ENCODE measurements around the gene MINK1.

The MINK1 gene

GRCh38 chr17:4945176-4945943 is 112.2 kb downstream of the MINK1 start (continued):
- TF ChIP-seq, protein P1, sequence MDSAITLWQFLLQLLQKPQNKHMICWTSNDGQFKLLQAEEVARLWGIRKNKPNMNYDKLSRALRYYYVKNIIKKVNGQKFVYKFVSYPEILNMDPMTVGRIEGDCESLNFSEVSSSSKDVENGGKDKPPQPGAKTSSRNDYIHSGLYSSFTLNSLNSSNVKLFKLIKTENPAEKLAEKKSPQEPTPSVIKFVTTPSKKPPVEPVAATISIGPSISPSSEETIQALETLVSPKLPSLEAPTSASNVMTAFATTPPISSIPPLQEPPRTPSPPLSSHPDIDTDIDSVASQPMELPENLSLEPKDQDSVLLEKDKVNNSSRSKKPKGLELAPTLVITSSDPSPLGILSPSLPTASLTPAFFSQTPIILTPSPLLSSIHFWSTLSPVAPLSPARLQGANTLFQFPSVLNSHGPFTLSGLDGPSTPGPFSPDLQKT (IDR thresholded peaks at IDR 0.05; ENCODE audit: borderline replicate concordance, low read depth, low read length), result no peak
- TF ChIP-seq ZNF2 (tag by site-specific recombination; IDR thresholded peaks at IDR 0.05) (no peak), PRDM2 (tag by site-specific recombination; IDR thresholded peaks at IDR 0.05; ENCODE audit: borderline replicate concordance) (no peak), ZNF830 (tag by site-specific recombination; IDR thresholded peaks at IDR 0.05; ENCODE audit: low read depth) (no peak), KLF17 (tag by site-specific recombination; IDR thresholded peaks at IDR 0.05) (peak; percentile 69), ZNF354C (tag by site-specific recombination; IDR thresholded peaks at IDR 0.05; ENCODE audit: borderline replicate concordance, low read depth) (no peak), KLF9 (tag by site-specific recombination; IDR thresholded peaks at IDR 0.05; ENCODE audit: low read depth) (peak; percentile 88), KLF10 (tag by site-specific recombination; IDR thresholded peaks at IDR 0.05) (peak; percentile 89), ZNF629 (tag by site-specific recombination; IDR thresholded peaks at IDR 0.05) (peak; percentile 79), WT1 (tag by site-specific recombination; IDR thresholded peaks at IDR 0.05) (no peak), IKZF3 (tag by site-specific recombination; IDR thresholded peaks at IDR 0.05) (0 out of 2 replicates have a peak, but pooled peaks have one; percentile 6), ZNF658 (tag by site-specific recombination; IDR thresholded peaks at IDR 0.05) (no peak), ZNF155 (tag by site-specific recombination; IDR thresholded peaks at IDR 0.05) (no peak), MYNN (tag by site-specific recombination; IDR thresholded peaks at IDR 0.05; ENCODE audit: borderline replicate concordance) (no peak), ZSCAN30 (tag by site-specific recombination; IDR thresholded peaks at IDR 0.05) (no peak), ZNF510 (tag by site-specific recombination; IDR thresholded peaks at IDR 0.05; ENCODE audit: insufficient replicate concordance) (no peak), ZNF248 (tag by site-specific recombination; IDR thresholded peaks at IDR 0.05) (no peak), ZNF692 (tag by site-specific recombination; IDR thresholded peaks at IDR 0.05) (peak; percentile 33; the same call in 1 of the 2 replicates), GLIS2 (tag by site-specific recombination; IDR thresholded peaks at IDR 0.05) (no peak), ZNF791 (tag by site-specific recombination; IDR thresholded peaks at IDR 0.05) (no peak), BCL11A (tag by site-specific recombination; IDR thresholded peaks at IDR 0.05; ENCODE audit: low read depth) (peak; percentile 58; the same call in 1 of the 2 replicates)
- TF ChIP-seq, protein P2, sequence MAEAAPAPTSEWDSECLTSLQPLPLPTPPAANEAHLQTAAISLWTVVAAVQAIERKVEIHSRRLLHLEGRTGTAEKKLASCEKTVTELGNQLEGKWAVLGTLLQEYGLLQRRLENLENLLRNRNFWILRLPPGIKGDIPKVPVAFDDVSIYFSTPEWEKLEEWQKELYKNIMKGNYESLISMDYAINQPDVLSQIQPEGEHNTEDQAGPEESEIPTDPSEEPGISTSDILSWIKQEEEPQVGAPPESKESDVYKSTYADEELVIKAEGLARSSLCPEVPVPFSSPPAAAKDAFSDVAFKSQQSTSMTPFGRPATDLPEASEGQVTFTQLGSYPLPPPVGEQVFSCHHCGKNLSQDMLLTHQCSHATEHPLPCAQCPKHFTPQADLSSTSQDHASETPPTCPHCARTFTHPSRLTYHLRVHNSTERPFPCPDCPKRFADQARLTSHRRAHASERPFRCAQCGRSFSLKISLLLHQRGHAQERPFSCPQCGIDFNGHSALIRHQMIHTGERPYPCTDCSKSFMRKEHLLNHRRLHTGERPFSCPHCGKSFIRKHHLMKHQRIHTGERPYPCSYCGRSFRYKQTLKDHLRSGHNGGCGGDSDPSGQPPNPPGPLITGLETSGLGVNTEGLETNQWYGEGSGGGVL (tag by site-specific recombination; IDR thresholded peaks at IDR 0.05), result 0 out of 2 replicates have a peak, but pooled peaks have one; percentile 2
